Psoas muscle (tissue), 8 donors: Measurements from ENCODE around the gene ZNF91. TPM values are rescaled to one million over a fixed set of nuclear protein-coding genes. Genes with fewer than 3 reads are reported as not detected.

Source experiments
- ATAC-seq, 4 donors: fragments of 200-7000 bp; cut with Tn5 transposase; one replicate each; pipeline ENCODE4 v1.9.1; 2020; ENCODE audit warnings: moderate library complexity in 3 of 4, mild to moderate bottlenecking in 2 of 4
- DNase-seq, 2 donors: peaks; one replicate each; pipeline ENCODE4 v3.0.0-alpha.2; 2020
- H3K27ac ChIP-seq: fragments of 200-600 bp; one replicate; pipeline ENCODE4 v1.8.0; 2022
- H3K27me3 ChIP-seq, 3 donors: fragments of 200-600 bp in 1 of 3; one replicate each; pipeline versions ENCODE4 v1.6.1 to v1.8.0; 2013 to 2022; ENCODE audit warnings: low read length in 2 of 3, mild to moderate bottlenecking in 2 of 3, moderate library complexity in 1 of 3; ENCODE audit not compliant: insufficient read depth in 3 of 3
- H3K36me3 ChIP-seq, 2 donors: fragments of 200-600 bp in 1 of 2; one replicate each; pipeline versions ENCODE4 v1.6.1 to v1.8.0; 2013 to 2022; ENCODE audit warnings: low read depth in 1 of 2, mild to moderate bottlenecking in 1 of 2, moderate library complexity in 1 of 2; ENCODE audit not compliant: insufficient read depth in 1 of 2
- H3K4me1 ChIP-seq: fragments of 200-600 bp; one replicate; pipeline ENCODE4 v1.8.0; 2022
- H3K4me3 ChIP-seq: fragments of 200-600 bp; one replicate; pipeline ENCODE4 v1.8.0; 2022; ENCODE audit warnings: mild to moderate bottlenecking
- H3K9me3 ChIP-seq: fragments of 200-600 bp; one replicate; pipeline ENCODE4 v1.8.0; 2022
- CTCF ChIP-seq: fragments of 200-600 bp; IDR thresholded peaks from one replicate; pipeline ENCODE4 v1.8.0; 2022; ENCODE audit warnings: antibody characterized with exemption
- WGBS, 3 donors: extraction: QIAGEN DNeasy Blood & Tissue Kit; methylation state at CpG; one replicate each; pipeline versions ENCODE4 v1.1.6 to v1.1.7; 2013; 5-methylcytosine and 5-hydroxymethylcytosine counted together
- intact Hi-C, 2 donors: fragments of 100-400 bp; cut with DNase I; formaldehyde crosslinking; loops; one replicate each; pipeline versions ENCODE4 v1.11.0 to v1.14.2; 2022
- polyA plus RNA-seq, 3 donors: library from polyadenylated mRNA; stranded (reverse); fragments of 200-250 nt; gene quantifications; one replicate each; pipeline ENCODE4 v1.2.3, GENCODE V29; 2013
- total RNA-seq, 4 donors: library from RNA; stranded (reverse); fragmentation: NEBNext Ultra II Directional in 2 of 4; extraction: Animal tissue kit (Norgen Biotek cat#: 25700) in 2 of 4; gene quantifications; one replicate each; pipeline versions ENCODE4 v1.2.1 to v1.2.4, GENCODE V29; 2021 to 2023
- donor health status: healthy with polysubstance abuse.
- donor health status: DM: no; HTN: no; CAD: no; lungs with moderate emphysema.
- donor health status: Bipolar disorder and iron deficiency.
- donor health status: healthy.
- donor health status: DM: yes; HTN: yes; CAD: no.
- donor health status: DM: no; HTN: no; CAD: no.
- donor health status: DM: no; HTN: no; CAD: no.
- donor health status: DM: yes; HTN: yes; CAD: no.

Gene ZNF91
- total and polyA plus RNA-seq, 7 donors, result 5.3 to 161 (median 75.9) TPM

- Histone ChIP-seq H3K4me1 (no peaks in the 10 kb centered on the region), H3K4me3 (no peak overlapping the region), H3K9me3 (no peaks in the 10 kb centered on the region), H3K36me3 (no peaks in the 10 kb centered on the region), H3K27me3 (no peaks in the 10 kb centered on the region), H3K27ac (no peak overlapping the region)
- intact Hi-C loops, result no loop called here
- 94 to 99% (median 94%) methylated on average over 2 of the region's 2 CpGs for WGBS, 3 donors
- DNase-seq (no peak), ATAC-seq (no peak)
- no peak for TF ChIP-seq CTCF
Measured at GRCh38 chr19:23407616-23408133, 12.4 kb upstream of the ZNF91 start.

GRCh38 chr19:23406721-23407120 lies 11.4 kb upstream of the ZNF91 start:
- no peak for TF ChIP-seq CTCF
- no peak for ATAC-seq
- Histone ChIP-seq H3K36me3 (no peaks in the 10 kb centered on the region), H3K27me3 (no peaks in the 10 kb centered on the region), H3K9me3 (no peaks in the 10 kb centered on the region), H3K27ac (no peak overlapping the region), H3K4me3 (no peak overlapping the region), H3K4me1 (no peaks in the 10 kb centered on the region)
- intact Hi-C loops, result no loop called here
- WGBS, 3 donors, result 96 to 99% (median 98%) methylated on average over 3 of the region's 3 CpGs
- DNase-seq, result no peak

GRCh38 chr19:23406091-23406490 lies 10.8 kb upstream of the ZNF91 start:
- H3K27me3 ChIP-seq, result no peaks in the 10 kb centered on the region
- no peak overlapping the region for H3K4me3 ChIP-seq
- H3K36me3 ChIP-seq, result no peaks in the 10 kb centered on the region
- H3K27ac ChIP-seq, result no peak overlapping the region
- H3K9me3 ChIP-seq, result no peaks in the 10 kb centered on the region
- ATAC-seq (no peak), DNase-seq (no peak)
- no peaks in the 10 kb centered on the region for H3K4me1 ChIP-seq
- no peak for TF ChIP-seq CTCF
- 88 to 93% (median 93%) methylated on average over 2 of the region's 2 CpGs for WGBS, 3 donors
- intact Hi-C loops, result no loop called here

- no peak overlapping the region for H3K4me3 ChIP-seq
- no peak for DNase-seq
- 98 to 100% (median 100%) methylated on average over 1 of the region's 1 CpG for WGBS, 3 donors
- intact Hi-C loops, result no loop called here
- H3K36me3 ChIP-seq, result no peaks in the 10 kb centered on the region
- H3K9me3 ChIP-seq, result no peaks in the 10 kb centered on the region
- no peak for ATAC-seq
- no peak overlapping the region for H3K27ac ChIP-seq
- no peaks in the 10 kb centered on the region for H3K27me3 ChIP-seq
- TF ChIP-seq CTCF, result no peak
- no peaks in the 10 kb centered on the region for H3K4me1 ChIP-seq
Measured at GRCh38 chr19:23404676-23405075, 9.4 kb upstream of the ZNF91 start.
